DND-41 (cell line): ENCODE data around the gene NUDT3.

Source experiments
- ATAC-seq: fragments of 200-7000 bp; cut with Tn5 transposase; 3 replicates; pipeline ENCODE4 v1.9.1; 2021; ENCODE audit warnings: low read depth; ENCODE audit not compliant: insufficient read depth
- DNase-seq: peaks from one replicate; pipeline ENCODE4 v3.0.0-alpha.2; 2020
- H2AFZ ChIP-seq: 2 replicates; pipeline ENCODE4 v1.6.0; 2012; ENCODE audit warnings: low read depth, low read length
- H3K27ac ChIP-seq: 2 replicates; pipeline ENCODE4 v1.5.1; 2012; ENCODE audit warnings: low read length, inconsistent platforms
- H3K27me3 ChIP-seq: fragments of 200-600 bp; sonication (generic); 2 replicates; pipeline ENCODE4 v1.6.0; 2012; ENCODE audit warnings: low read length, mild to moderate bottlenecking, inconsistent platforms; ENCODE audit not compliant: insufficient read depth, poor library complexity
- H3K36me3 ChIP-seq: 2 replicates; pipeline ENCODE4 v1.5.1; 2012; ENCODE audit warnings: low read length, inconsistent platforms; ENCODE audit not compliant: insufficient read depth
- H3K4me1 ChIP-seq: 2 replicates; pipeline ENCODE4 v1.5.1; 2012; ENCODE audit warnings: mild to moderate bottlenecking, low read length; ENCODE audit not compliant: insufficient read depth
- H3K4me2 ChIP-seq: 2 replicates; pipeline ENCODE4 v1.6.0; 2012; ENCODE audit warnings: mild to moderate bottlenecking, moderate library complexity, low read length, inconsistent platforms; ENCODE audit not compliant: insufficient read depth
- H3K4me3 ChIP-seq, 2 experiments: fragments of 200-600 bp in 1 of 2; shearing (Covaris generic) in 1 of 2; 2 replicates each; pipeline ENCODE4 v1.5.1; 2012 to 2016; ENCODE audit warnings: inconsistent platforms in 2 of 2, low read length in 2 of 2, mild to moderate bottlenecking in 2 of 2, low read depth in 1 of 2, moderate library complexity in 1 of 2
- H3K79me2 ChIP-seq: 2 replicates; pipeline ENCODE4 v1.6.0; 2012; ENCODE audit warnings: low read length, inconsistent platforms; ENCODE audit not compliant: insufficient read depth
- H3K9ac ChIP-seq: 2 replicates; pipeline ENCODE4 v1.6.0; 2012; ENCODE audit warnings: low read depth, mild to moderate bottlenecking, inconsistent platforms, low read length, moderate library complexity
- H3K9me3 ChIP-seq: 2 replicates; pipeline ENCODE4 v1.5.1; 2012; ENCODE audit warnings: low read length, moderate library complexity, mild to moderate bottlenecking, inconsistent platforms; ENCODE audit not compliant: insufficient read depth, severe bottlenecking
- H4K20me1 ChIP-seq: 2 replicates; pipeline ENCODE4 v1.6.0; 2012; ENCODE audit warnings: low read length; ENCODE audit not compliant: insufficient read depth
- CTCF ChIP-seq: IDR thresholded peaks from 2 replicates; pipeline ENCODE4 v1.5.1; 2012; ENCODE audit warnings: borderline replicate concordance, low read length, moderate library complexity, mild to moderate bottlenecking; ENCODE audit not compliant: poor library complexity, severe bottlenecking; ENCODE audit errors: extremely low read depth
- EZH2 ChIP-seq: IDR thresholded peaks from 3 replicates; pipeline ENCODE4 v1.6.1; 2012; ENCODE audit warnings: borderline replicate concordance, low read depth, mild to moderate bottlenecking, moderate library complexity, low read length, inconsistent platforms; ENCODE audit not compliant: severe bottlenecking

Gene NUDT3

DNA sequence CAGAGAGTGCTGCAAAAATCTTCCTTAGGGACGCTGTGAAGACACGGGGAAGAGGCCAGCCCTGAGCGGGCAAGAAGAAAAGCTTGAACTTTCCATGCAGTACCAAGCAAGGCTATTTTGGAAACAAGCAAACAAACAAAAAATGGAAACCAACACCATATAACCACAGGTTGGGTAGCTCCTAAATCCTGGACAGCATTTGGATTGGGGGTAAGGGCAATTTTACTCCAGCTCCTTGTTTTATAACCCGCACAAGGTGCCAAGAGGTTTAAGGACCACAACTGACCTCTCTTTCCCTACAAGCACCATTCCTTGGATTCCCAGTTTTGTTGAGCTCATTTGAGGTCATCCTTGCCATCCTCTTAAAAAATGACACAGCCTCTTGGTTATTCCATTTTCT lies 112.3 kb downstream of the NUDT3 start:
- Histone ChIP-seq H3K27ac (no peak overlapping the region), H4K20me1 (0 out of 2 replicates have a peak, but pooled peaks cover 3% of the 10 kb centered on the region), H3K4me3 (no peak overlapping the region), H3K79me2 (no peaks in the 10 kb centered on the region), H3K9ac (no peak overlapping the region), H3K4me2 (no peak overlapping the region), H3K27me3 (no peaks in the 10 kb centered on the region), H3K4me1 (no peaks in the 10 kb centered on the region), H3K9me3 (no peaks in the 10 kb centered on the region), H2AFZ (no peak overlapping the region), H3K36me3 (peaks cover 51% of the 10 kb centered on the region)
- no peak for TF ChIP-seq CTCF
- TF ChIP-seq EZH2, result no peak
- ATAC-seq, result no peak
- no peak for DNase-seq

GRCh38 chr6:34278833-34279232 lies 113.6 kb downstream of the NUDT3 start:
- Histone ChIP-seq H3K79me2 (no peaks in the 10 kb centered on the region), H3K4me3 (no peak overlapping the region), H2AFZ (no peak overlapping the region), H3K9ac (no peak overlapping the region), H3K27me3 (no peaks in the 10 kb centered on the region), H3K27ac (no peak overlapping the region), H3K4me1 (no peaks in the 10 kb centered on the region), H3K9me3 (no peaks in the 10 kb centered on the region), H3K4me2 (no peak overlapping the region), H4K20me1 (no peaks in the 10 kb centered on the region), H3K36me3 (peaks cover 38% of the 10 kb centered on the region)
- no peak for TF ChIP-seq CTCF
- no peak for TF ChIP-seq EZH2
- DNase-seq (no peak), ATAC-seq (no peak)

GRCh38 chr6:34277763-34278112 lies 114.7 kb downstream of the NUDT3 start:
- H3K27me3 ChIP-seq, result no peaks in the 10 kb centered on the region
- TF ChIP-seq EZH2, result no peak
- no peak for TF ChIP-seq CTCF
- no peaks in the 10 kb centered on the region for H3K9me3 ChIP-seq
- no peak overlapping the region for H3K4me3 ChIP-seq
- H2AFZ ChIP-seq, result no peak overlapping the region
- no peak for DNase-seq
- H3K4me1 ChIP-seq, result no peaks in the 10 kb centered on the region
- ATAC-seq, result no peak
- H3K4me2 ChIP-seq, result no peak overlapping the region
- no peaks in the 10 kb centered on the region for H3K79me2 ChIP-seq
- no peaks in the 10 kb centered on the region for H4K20me1 ChIP-seq
- H3K36me3 ChIP-seq, result peaks cover 33% of the 10 kb centered on the region
- no peak overlapping the region for H3K27ac ChIP-seq
- no peak overlapping the region for H3K9ac ChIP-seq
